NCI-H2081 treated with DMSO at 0.1 percent for 48 hours (cell line): Measurements from ENCODE around the gene CDKAL1.
"Not testable (repeated sequence)": the region's sequence is repeated elsewhere in the genome, so short reads cannot be mapped to it uniquely, and the experiment has no call there.

Experiments
- DNase-seq: peaks from one replicate; lab custom pipeline; 2025; lab: John Stamatoyannopoulos, UW

Gene CDKAL1

DNA sequence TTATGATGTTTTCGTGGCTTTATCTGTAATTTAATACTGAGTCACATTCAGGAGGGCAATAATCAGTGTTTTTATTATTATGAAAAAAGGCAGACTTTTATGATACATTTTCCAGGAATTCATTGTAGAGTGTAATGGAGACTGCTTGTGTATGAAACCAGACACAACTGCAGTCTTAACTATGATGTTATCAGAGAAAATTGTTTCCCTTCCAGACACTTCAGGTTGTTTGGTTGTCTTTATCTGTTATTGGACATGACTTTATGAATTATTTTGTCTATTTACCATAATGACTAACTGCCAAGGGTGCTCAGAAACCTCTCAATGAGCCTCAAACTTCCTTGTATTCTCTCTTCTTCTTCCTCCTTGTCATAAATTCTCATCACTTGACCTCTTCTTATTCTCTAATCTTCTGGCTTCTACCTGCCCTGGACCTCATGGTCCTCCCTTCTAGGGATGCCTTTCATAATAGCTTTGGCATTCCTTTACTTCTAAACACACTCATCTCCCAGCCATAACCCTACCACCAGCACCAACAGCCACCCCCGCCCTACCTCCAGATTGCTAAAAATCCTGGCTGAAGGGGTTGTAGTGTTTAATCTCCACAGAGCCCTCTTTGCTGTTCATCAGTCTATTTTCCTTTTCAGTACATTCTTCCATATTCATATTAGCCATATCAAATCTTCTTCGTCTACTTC is 492.5 kb downstream of the CDKAL1 start:
- DNase-seq, result no peak

DNA sequence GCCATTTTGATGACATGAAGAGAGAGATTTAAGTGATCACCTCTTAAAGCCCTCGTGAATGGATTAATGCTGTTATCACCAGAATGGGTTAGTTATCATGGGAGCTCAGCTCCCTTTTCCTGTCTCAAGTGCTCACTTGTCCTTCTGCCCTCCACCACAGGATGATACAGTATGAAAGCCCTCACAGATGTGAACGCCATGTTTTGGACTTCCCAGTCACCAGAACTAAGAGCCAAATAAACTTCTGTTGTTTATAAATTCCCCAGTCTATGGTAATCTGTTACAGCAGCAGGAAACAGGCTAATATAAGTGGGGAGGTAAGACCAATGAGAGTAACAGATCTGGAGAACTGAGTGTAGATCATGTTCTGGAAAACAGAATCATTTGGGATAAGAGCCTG is 493.2 kb downstream of the CDKAL1 start:
- DNase-seq, result no peak

DNA sequence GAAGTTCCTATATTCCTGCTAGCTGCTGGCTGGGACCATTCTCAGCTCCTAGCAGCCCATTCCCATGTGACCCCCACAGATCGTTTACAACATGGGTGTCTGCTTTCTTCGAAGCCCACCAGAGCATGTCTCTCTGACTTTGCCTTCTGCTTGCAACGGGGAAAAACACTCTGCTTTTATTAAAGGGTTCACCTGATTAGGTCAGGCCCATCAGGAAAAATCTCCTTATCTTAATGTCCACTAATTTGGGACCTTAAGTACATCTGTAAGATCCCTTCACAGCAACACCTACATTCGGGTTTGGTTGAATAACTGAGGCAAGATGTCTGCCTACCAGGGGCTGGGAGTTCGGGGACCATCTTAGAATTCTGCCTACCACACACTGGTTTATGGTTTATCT is 496.9 kb downstream of the CDKAL1 start:
- DNase-seq, result no peak

DNA sequence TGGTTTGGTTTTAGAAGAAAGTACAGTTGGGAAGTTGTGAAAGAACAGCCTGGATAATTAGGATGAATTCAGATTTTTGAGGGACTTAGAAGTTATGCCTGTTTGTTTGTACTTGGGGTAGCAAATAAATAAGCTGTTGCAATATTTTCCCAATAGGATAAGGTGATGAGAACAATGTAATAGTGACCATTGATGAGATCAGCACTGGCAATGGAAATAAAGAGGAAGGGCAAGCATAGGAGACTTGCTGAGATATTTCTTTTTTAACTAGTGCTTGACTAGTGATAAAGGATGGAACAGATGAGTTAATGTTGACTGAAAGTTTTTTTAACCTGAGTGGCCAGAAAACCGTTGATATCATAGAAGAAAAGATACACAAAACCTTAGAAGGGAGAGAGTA is 498.8 kb downstream of the CDKAL1 start:
- no peak for DNase-seq

DNA sequence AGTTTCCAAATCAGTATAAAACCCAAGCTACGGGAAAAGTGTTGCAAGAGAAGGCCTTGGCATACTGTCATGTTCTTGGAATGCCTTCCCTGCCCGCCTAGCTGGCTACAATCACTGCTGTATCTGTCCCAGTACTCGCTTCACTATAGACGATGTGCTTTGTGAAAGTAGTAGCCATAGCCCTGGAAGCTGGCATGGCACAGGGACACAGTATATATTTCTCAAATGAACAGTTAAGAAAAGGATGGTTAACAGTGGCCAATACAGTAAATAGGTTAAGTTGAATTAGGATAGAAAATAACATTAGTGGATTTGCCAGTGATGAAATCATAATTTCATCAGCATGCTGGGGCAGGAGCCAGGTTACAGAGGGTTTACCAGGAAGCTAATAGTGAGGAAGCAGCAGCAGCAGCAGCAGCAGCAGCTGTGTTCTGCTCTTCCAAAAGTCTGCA is 499.3 kb downstream of the CDKAL1 start:
- no peak for DNase-seq

DNA sequence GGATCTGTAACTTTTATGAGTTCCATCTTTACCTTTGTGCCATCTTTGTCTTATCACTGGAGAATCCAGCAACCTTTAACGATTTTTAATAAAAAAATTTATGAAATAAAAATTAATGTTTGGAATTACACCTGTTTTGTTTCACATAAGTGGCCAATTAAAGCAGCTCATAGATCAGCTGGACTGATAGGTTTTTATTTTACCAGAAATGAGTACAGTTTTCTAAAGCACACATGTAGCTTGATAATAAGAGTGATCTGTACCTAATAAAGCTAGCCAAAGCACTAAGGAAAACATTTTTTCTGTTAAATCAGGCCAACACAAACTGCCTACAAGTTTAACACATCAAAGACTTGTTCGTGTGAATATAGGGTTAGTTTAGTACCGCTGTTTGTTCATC is 500.1 kb downstream of the CDKAL1 start:
- DNase-seq, result no peak

DNA sequence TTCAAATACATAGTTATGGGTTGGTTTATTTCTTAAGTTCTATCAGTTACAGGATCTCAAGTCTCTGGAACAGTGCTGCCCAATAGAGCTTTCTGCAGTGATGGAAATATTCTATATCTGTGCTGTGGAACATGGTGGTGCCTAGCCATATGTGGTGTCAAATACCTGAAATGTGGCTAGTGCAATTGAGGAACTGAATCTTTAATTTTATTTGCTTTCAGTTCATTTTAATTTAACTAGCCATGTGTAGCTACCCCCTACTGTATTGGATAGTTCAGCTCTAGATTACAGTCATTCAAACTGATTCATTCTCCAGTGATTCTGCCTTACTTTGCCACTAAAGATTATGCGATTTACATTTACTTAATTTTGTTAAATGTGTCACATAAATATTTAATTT is 503.2 kb downstream of the CDKAL1 start:
- DNase-seq, result no peak

DNA sequence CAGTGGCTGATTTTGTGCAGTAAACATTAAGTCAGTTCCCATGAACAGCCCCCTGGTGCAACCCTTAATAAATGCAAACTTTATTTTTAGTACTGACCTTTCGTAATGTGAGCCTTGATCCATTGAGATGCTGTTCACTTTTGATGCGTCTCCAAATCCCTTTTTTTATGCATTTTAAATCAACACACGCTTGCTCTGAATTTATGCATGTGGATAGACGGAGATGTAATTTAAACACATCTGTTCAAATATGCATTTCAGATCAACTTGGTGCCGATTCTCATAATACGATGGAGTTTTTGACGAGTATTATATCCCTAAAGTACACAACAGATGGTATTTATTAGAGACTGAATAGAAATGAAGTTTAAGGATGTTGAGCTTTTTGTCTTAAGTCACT is 505.7 kb downstream of the CDKAL1 start:
- DNase-seq, result no peak

DNA sequence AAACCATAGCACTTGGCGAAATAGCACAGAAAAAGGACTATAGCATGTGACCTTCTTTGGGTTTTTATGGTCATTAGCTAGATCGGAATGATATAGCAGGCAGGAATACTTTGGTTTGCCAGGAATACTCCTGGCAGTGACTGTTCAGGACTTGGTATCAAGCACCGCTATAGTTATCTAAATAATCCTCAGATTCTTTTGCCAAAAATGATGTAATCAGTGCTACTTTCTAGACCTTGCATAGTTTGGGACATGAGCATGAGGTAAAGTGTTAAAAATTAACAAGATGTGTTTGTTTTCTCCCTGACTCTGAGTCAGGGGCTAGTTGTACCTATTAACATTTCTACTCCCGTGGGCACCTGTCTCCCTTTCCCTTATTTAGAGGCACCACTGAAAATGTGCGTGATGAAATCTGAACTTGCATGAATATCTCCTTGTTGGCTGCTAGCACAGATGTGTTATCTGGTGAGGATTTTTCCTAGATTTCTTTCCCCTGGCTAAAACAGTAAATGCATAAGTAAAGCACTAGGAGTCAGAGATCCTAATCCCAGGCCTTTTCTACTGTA is 511.0 kb downstream of the CDKAL1 start:
- no peak for DNase-seq

DNA sequence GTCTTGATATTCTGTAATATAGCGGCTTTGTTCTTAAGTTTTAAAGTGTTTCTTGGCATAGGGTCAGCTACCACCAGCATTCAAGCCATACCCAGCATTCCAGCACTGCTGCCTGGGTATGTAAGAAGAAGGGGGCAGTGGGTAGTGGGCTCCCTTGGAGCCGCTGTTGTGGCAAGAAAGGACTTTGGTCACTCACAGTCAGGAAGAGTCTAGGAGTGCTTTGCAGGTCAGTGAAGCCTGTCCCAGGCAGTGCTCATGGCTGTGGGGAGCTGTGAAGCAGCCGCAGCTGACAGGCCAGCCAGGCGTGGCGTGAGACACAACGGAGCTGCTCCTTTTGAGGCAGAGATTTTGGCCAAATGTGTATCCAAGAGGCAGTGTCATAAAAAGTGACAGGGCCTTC is 512.0 kb downstream of the CDKAL1 start:
- DNase-seq, result no peak

DNA sequence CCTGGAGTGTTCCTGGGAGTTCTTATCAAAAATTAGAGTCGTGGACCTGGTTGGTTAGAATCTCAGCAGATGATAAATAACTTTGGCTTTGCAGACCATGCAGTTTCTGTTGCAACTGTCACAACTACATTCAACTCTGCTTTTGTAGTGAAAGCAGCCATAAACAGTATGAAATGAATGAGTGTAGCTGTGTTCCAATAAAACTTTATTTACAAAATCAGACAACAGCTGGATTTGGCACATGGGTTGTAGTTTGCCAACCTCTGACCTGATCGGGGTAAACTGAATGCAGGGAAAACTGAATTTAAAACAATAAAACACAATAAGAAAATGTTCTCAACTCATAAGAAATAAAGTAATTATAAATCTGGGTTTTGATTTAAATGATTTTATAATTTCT is 513.8 kb downstream of the CDKAL1 start:
- DNase-seq, result no peak

DNA sequence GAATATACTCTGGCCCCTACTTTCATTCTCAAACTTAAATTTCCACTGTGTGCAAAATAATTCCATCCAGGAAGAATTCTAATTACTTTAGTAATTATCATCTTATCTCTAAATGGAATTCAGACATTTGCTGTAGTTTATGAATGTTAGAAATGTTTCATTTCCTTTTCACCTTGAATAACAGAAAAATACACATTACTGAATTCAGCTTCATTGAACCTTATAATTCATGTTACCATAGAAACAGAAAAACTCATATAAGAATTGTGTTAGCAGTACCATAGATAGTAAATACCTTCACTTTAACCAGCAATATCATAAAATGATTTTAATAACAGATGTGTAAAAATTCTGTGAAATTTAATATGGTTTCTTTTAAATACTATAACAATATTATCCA is 514.9 kb downstream of the CDKAL1 start:
- no peak for DNase-seq

DNA sequence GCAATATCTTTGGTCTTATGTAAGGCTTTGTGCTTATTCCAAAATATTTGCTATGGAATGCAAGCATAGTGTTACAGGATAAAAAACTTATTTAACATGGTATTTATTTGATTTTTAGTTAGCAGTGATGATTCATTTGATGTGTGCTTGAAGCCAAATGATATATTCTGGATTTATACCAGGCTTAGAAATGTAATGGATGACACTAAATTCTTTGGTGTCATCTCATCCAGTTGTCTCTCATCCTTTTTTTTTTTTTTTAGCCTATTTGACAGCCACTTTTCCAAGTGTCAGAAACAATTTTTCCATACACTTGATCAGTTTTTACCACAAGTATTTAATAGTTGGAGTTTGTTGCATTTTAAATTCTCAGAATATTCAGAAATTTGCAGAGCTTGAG is 515.3 kb downstream of the CDKAL1 start:
- no peak for DNase-seq

DNA sequence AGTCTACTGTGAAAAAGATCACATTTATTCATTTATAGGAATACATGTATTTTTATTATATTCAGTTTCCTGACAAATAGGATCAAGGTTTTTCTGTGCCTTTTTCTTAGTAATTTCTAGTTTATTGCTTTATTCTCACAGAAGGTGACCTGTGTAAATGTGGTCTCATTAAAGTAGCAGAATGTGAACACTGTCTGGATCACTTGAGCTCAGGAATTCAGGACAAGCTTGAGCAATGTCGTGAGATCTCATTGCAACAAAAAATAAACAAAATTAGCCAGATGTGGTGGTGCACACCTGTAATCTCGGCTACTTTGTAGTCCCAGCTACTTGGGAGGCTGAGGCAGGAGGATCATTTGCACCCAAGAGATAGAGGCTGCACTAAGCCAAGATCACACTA is 516.7 kb downstream of the CDKAL1 start:
- DNase-seq, result no peak

DNA sequence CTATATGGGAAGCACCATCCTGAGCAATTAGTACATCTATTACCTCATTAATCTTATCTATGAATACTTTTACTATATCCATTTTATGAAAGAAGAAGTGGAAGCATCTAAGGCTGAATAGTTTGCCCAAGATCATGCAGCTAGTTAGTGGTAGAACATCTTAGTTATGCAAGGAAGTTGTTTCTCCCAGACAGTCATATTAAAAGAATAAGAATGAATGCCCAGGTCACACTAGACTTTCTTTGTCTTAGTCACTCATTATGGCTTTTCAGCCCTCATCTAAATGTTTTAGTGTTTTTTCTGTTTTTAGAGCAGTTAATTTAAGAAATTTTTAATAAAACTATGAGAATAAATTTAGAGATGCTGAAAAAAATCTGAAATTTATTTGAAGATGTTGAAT is 517.5 kb downstream of the CDKAL1 start:
- DNase-seq, result no peak

DNA sequence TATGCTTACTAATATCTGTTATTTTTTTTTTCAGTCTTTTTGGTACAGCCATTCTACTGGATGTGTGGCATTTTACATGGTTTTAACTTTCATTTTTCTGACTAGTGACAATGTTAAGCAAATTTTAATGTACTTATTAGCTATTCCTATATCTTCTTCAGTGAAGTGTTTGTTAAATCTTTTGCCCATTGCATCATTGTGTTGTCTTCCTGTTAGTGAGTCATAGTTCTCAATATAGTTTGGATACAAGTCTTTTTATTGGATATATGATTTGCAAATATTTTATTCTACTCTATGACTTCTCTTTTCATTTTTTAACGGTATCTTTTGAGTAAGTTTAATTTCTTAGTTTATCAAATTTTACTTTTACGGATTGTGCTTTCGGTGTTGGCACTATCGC is 519.4 kb downstream of the CDKAL1 start:
- DNase-seq, result no peak

DNA sequence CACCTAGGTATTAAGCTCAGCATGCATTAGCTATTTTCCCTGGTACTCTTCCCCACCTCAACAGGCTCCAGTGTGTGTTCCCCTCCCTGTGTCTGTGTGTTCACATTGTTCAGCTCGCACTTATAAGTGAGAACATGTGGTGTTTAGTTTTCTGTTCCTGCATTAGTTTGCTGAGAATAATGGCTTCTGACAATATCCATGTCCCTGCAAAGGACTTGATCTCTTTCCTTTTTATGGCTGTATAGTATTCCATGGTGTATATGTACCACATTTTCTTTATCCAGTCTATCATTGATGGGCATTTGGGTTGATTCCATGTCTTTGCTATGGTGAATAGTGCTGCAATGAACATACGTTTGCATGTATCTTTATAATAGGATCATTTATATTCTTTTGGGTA is 521.2 kb downstream of the CDKAL1 start:
- not testable (repeated sequence) for DNase-seq

DNA sequence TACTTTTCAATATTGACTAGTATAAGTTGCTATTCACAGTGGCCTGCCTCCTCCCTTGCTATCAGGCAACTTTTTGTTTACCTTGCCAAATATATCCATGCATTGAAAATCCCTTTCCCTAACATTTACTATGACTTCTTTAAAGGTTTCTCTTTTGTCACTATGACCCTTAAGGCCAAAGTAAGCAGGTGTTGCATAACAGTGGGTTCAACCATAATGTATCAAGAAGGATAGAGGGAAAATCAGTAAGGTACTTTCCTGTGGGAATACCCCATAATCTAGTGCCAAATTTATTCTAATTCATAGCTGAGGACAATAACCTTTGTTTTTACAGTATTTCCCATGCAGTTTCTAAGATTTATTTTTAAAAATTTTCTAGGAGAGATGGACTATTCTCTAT is 527.6 kb downstream of the CDKAL1 start:
- no peak for DNase-seq

DNA sequence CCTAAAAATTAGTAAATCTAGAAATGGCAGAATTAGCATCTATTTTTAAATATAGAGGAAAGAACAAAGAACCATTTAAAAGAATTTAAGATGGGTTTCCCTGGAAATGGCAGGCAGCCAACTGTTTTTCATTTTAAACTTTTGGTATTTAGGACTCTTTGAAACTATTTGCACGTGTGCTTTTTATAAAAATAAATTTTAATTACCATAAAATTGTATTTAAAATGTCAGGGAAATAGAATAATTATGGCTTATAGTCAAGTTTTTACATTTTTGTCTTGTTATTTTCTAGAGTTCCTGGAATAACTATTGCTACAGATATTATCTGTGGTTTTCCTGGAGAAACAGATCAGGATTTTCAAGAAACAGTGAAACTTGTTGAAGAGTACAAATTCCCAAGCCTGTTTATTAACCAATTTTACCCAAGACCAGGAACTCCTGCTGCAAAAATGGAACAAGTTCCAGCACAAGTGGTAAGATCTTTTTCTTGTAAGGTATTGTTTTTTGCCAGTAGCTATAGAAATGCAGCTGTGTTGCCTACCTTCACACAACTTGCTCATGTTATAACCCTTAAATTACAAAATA is 530.6 kb downstream of the CDKAL1 start:
- no peak for DNase-seq

DNA sequence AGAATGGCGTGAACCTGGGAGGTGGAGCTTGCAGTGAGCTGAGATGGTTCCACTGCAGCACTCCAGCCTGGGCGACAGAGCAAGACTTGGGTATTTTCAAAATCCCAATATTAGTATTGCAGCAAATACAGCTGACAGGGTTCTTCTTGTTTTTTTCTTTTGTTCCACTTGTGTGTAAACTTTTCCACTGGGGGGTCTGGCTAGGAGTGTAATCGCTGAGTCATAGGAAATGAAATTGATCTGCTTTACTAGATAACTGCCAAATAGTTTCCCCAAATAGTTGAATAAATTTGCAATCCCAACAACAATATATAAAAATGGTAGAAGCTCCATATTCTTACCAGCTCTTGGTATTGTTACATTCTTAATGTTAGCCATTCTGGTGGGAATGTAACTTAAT is 533.3 kb downstream of the CDKAL1 start:
- DNase-seq, result no peak

DNA sequence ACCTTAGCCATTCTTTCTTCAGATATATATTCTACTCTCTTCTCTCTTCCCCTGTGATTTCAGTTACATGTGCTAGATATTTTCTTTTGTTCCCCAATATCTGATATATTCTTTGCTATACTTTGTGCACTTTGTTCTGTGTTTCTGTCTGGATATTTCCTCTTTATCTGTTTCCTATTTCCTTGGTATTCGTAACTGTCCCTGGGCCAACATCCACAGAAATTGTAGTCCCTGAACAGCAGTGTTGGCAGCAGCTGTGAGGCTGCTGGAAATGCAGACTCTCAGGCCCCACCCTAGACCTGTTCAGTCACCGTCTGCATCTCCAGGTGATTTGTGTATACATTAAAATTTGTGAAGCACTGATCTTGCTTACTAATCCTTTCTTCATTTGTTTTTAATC is 536.4 kb downstream of the CDKAL1 start:
- DNase-seq, result no peak

DNA sequence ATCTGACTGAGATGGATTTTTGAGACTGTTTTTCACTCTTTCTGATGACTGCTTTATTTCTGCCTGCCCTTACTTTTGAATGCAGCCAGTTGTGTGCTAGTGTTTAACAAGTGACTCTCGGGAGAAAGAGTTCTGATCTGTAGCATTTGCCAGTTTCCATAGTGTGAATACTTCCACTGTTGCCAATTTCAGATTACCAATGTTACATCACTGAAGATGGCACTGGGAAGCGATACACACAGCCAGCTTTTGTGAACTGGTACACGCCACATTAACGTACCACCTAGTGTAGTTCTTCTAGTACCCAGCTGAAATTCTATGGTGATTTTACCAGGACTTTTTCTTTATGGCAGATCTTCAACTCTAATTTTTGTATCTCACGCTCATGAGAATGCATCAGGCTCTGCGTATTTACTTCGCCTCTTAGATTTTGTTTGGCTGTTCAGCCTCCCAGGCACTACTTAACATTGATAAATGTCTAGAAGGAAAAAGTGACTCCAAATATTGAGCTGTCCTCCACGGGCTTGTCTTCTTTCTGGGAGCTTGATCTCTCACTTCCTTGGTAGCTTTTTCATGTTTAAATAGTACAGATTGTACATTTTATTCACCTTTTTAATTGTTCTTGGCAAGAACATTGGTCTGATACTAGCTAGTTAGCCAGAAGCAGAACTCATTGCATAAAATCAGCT is 537.7 kb downstream of the CDKAL1 start:
- no peak for DNase-seq

DNA sequence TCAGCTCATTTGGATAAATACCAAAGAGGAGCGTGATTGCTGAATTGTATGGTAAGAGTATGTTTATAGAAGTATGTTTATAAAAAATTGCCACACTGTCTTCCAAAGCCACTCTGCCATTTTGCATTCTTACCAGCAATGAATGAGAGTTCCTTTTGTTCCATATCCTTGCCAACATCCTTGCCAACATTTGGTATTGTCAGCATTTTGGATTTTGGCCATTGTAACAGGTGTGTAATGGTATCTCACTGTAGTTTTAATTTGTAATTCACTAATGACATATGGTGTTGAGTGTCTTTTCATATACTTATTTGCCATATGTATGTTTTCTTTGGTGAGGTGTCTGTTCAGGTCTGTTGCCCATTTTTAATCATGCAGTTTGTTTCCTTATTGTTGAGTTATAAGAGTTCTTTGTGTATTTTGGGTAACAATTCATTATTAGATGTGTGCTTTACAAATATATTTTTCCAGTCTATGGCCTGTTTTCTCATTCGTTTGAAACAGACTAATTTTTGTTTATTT is 539.1 kb downstream of the CDKAL1 start:
- DNase-seq, result no peak
